HepG2 (cell line): ENCODE results near the gene SMC1A. TPM values are rescaled to one million over a fixed set of nuclear protein-coding genes. Genes with fewer than 3 reads are reported as not detected.

Experiments
- AHDC1 ChIP-seq: sonication (generic); formaldehyde crosslinking; IDR thresholded peaks from 2 replicates; pipeline ENCODE4 v1.5.1; 2020; ENCODE audit warnings: mild to moderate bottlenecking, missing genetic modification reagents, borderline replicate concordance
- ATF2 ChIP-seq: sonication (generic); formaldehyde crosslinking; IDR thresholded peaks from 2 replicates; pipeline ENCODE4 v1.4.0; 2020; ENCODE audit warnings: missing genetic modification reagents
- ETV5 ChIP-seq: IDR thresholded peaks from 2 replicates; pipeline ENCODE4 v1.6.1; 2018; ENCODE audit warnings: missing biosample characterization, missing genetic modification reagents, inconsistent platforms, borderline replicate concordance
- ETV6 ChIP-seq: sonication (generic); formaldehyde crosslinking; conservative IDR thresholded peaks from 2 replicates; pipeline ENCODE4 v1.4.0; 2020; ENCODE audit warnings: missing genetic modification reagents
- GPN1 ChIP-seq: sonication (generic); formaldehyde crosslinking; IDR thresholded peaks from 2 replicates; pipeline ENCODE4 v1.5.1; 2020; ENCODE audit warnings: missing genetic modification reagents, borderline replicate concordance
- HHEX ChIP-seq: IDR thresholded peaks from 2 replicates; pipeline ENCODE4 v1.6.1; 2016; ENCODE audit warnings: control low read depth
- IRX3 ChIP-seq: sonication (generic); formaldehyde crosslinking; IDR thresholded peaks from 2 replicates; pipeline ENCODE4 v1.8.1; 2023; ENCODE audit warnings: mild to moderate bottlenecking, low read depth, missing genetic modification reagents, borderline replicate concordance
- MAX ChIP-seq: IDR thresholded peaks from 2 replicates; pipeline ENCODE4 v1.6.1; 2012; ENCODE audit warnings: inconsistent platforms
- ONECUT2 ChIP-seq: sonication (generic); formaldehyde crosslinking; IDR thresholded peaks from 2 replicates; pipeline ENCODE4 v1.4.0; 2020; ENCODE audit warnings: missing genetic modification reagents
- SNRNP70 ChIP-seq: fragments of 200-400 bp; formaldehyde crosslinking; IDR thresholded peaks from 2 replicates; pipeline ENCODE4 v1.6.1; 2017; ENCODE audit warnings: mild to moderate bottlenecking, low read depth, low read length, moderate library complexity
- THYN1 ChIP-seq: sonication (generic); formaldehyde crosslinking; IDR thresholded peaks from 2 replicates; pipeline ENCODE4 v1.8.1; 2023; ENCODE audit warnings: low read depth, mild to moderate bottlenecking, moderate library complexity, missing genetic modification reagents, borderline replicate concordance
- UBTF ChIP-seq: sonication (generic); formaldehyde crosslinking; IDR thresholded peaks from 2 replicates; pipeline ENCODE4 v1.4.0; 2020; ENCODE audit warnings: mild to moderate bottlenecking, missing genetic modification reagents
- YEATS4 ChIP-seq: sonication (generic); formaldehyde crosslinking; IDR thresholded peaks from 2 replicates; pipeline ENCODE4 v1.4.0; 2020; ENCODE audit warnings: missing genetic modification reagents, borderline replicate concordance
- ZFAT ChIP-seq: sonication (generic); formaldehyde crosslinking; conservative IDR thresholded peaks from 2 replicates; pipeline ENCODE4 v1.8.1; 2023; ENCODE audit warnings: missing genetic modification reagents, inconsistent platforms
- ZFP1 ChIP-seq: IDR thresholded peaks from 2 replicates; pipeline ENCODE4 v1.6.1; 2016
- ZFP62 ChIP-seq: sonication (generic); formaldehyde crosslinking; IDR thresholded peaks from 2 replicates; pipeline ENCODE4 v1.4.0; 2020; ENCODE audit warnings: missing genetic modification reagents
- ZNF430 ChIP-seq: sonication (generic); formaldehyde crosslinking; IDR thresholded peaks from 2 replicates; pipeline ENCODE4 v1.9.0; 2021; ENCODE audit warnings: mild to moderate bottlenecking, missing genetic modification reagents
- ZNF607 ChIP-seq: sonication (generic); formaldehyde crosslinking; IDR thresholded peaks from 2 replicates; pipeline ENCODE4 v1.5.1; 2020; ENCODE audit warnings: missing genetic modification reagents, mild to moderate bottlenecking, borderline replicate concordance
- ZSCAN5A ChIP-seq: sonication (generic); formaldehyde crosslinking; IDR thresholded peaks from 2 replicates; pipeline ENCODE4 v1.8.0; 2022; ENCODE audit warnings: mild to moderate bottlenecking, missing genetic modification reagents, borderline replicate concordance
- polyA plus RNA-seq, 8 experiments: library from polyadenylated mRNA; depleted of rRNA in 3 of 8; stranded (reverse) in 7 of 8; unstranded in 1 of 8; fragments of >200 nt; fragmentation: Illumina TruSeq in 4 of 8; extraction: Trizol in 4 of 8; gene quantifications; 2 replicates each; pipeline versions ENCODE4 v1.2.1 to v1.2.3, GENCODE V29; 2011 to 2016; ENCODE audit warnings: low read depth in 4 of 8, missing spikeins in 1 of 8, mixed read lengths in 1 of 8; ENCODE audit not compliant: insufficient read depth in 1 of 8
- total RNA-seq, 5 experiments: library from RNA; depleted of rRNA; stranded (reverse); fragments of >200 nt; fragmentation: Illumina TruSeq; extraction: Trizol; gene quantifications; 2 replicates each; pipeline ENCODE4 v1.2.3, GENCODE V29; 2016; ENCODE audit warnings: low read depth in 1 of 5

Gene SMC1A
- total and polyA plus RNA-seq, 2 of the 13 experiments (the other 11 are each of a cell fraction or from before 2014, with no cell fraction given), result 9.4 to 46.6 TPM

- no peak for TF ChIP-seq ZFP62 (CRISPR knock-in tag)
- TF ChIP-seq ETV5, result peak; percentile 17; the same call in 1 of the 2 replicates
- TF ChIP-seq ZFP1 (CRISPR knock-in tag), result no peak
- peak; percentile 56 for TF ChIP-seq MAX
- TF ChIP-seq GPN1 (CRISPR knock-in tag), result no peak
- no peak for TF ChIP-seq ONECUT2 (CRISPR knock-in tag)
- no peak for TF ChIP-seq THYN1 (CRISPR knock-in tag)
- no peak for TF ChIP-seq HHEX (CRISPR knock-in tag)
- TF ChIP-seq ZNF430, result no peak
- TF ChIP-seq YEATS4, result peak; percentile 67; the same call in 1 of the 2 replicates
- TF ChIP-seq SNRNP70, result no peak
- 0 out of 2 replicates have a peak, but pooled peaks have one; percentile 24 for TF ChIP-seq UBTF (CRISPR knock-in tag)
- no peak for TF ChIP-seq ATF2 (CRISPR knock-in tag)
- TF ChIP-seq ZFAT (CRISPR knock-in tag), result no peak
- TF ChIP-seq IRX3 (CRISPR knock-in tag), result no peak
- TF ChIP-seq AHDC1 (CRISPR knock-in tag), result no peak
- TF ChIP-seq ZSCAN5A (CRISPR knock-in tag), result no peak
- no peak for TF ChIP-seq ZNF607 (CRISPR knock-in tag)
- no peak for TF ChIP-seq ETV6 (CRISPR knock-in tag)
Measured at GRCh38 chrX:53422086-53422860, at the start of gene SMC1A (continued).
